ENCODE data around the gene BICDL2.
"Not testable (repeated sequence)": the region's sequence is repeated elsewhere in the genome, so short reads cannot be mapped to it uniquely, and the experiment has no call there.

- not testable (repeated sequence) for TF ChIP-seq POLR2AphosphoS5 (IDR thresholded peaks at IDR 0.05; ENCODE audit: insufficient read depth, low read depth, low read length); EZH2 (IDR thresholded peaks at IDR 0.05; ENCODE audit: borderline replicate concordance, low read depth, low read length, severe bottlenecking); CTCF (IDR thresholded peaks at IDR 0.05; ENCODE audit: extremely low read depth in 1 of 2, insufficient read depth in 1 of 2, low read depth in 1 of 2, low read length in 2 of 2)
Observed at GRCh38 chr16:3081957-3082356, 45.2 kb upstream of the BICDL2 start.
